AG04449 (cell line): ENCODE results near the gene IL12RB1.

Source experiments
- CTCF ChIA-PET: fragments of 350-600 bp; formaldehyde crosslinking; extraction: SDS; loops from one replicate; lab custom pipeline; 2021; ENCODE audit warnings: antibody characterized with exemption; lab: Yijun Ruan, JAX
- POLR2A ChIA-PET: fragments of 400-600, 350-600 bp; formaldehyde crosslinking; extraction: SDS; loops from one replicate; lab custom pipeline; 2020; ENCODE audit warnings: antibody characterized with exemption, inconsistent platforms; lab: Yijun Ruan, JAX
- DNase-seq: peaks from one replicate; pipeline ENCODE4 v3.0.0-alpha.2; 2010; ENCODE audit warnings: low read depth, low spot score
- H3K4me3 ChIP-seq: 2 replicates; pipeline ENCODE4 v1.5.1; 2011; ENCODE audit warnings: low read depth, mild to moderate bottlenecking, control low read depth, low read length
- TF ChIP-seq, protein P1 (sequence below): IDR thresholded peaks from one replicate; pipeline ENCODE4 v1.5.1; 2011; ENCODE audit warnings: mild to moderate bottlenecking, moderate library complexity, low read length, control low read depth, inconsistent platforms; ENCODE audit not compliant: insufficient read depth; ENCODE audit errors: missing control alignments

Gene IL12RB1

GRCh38 chr19:18128044-18128443, 41.3 kb upstream of the IL12RB1 start:
- no peak overlapping the region for H3K4me3 ChIP-seq
- DNase-seq = no peak
- TF ChIP-seq, protein P1, sequence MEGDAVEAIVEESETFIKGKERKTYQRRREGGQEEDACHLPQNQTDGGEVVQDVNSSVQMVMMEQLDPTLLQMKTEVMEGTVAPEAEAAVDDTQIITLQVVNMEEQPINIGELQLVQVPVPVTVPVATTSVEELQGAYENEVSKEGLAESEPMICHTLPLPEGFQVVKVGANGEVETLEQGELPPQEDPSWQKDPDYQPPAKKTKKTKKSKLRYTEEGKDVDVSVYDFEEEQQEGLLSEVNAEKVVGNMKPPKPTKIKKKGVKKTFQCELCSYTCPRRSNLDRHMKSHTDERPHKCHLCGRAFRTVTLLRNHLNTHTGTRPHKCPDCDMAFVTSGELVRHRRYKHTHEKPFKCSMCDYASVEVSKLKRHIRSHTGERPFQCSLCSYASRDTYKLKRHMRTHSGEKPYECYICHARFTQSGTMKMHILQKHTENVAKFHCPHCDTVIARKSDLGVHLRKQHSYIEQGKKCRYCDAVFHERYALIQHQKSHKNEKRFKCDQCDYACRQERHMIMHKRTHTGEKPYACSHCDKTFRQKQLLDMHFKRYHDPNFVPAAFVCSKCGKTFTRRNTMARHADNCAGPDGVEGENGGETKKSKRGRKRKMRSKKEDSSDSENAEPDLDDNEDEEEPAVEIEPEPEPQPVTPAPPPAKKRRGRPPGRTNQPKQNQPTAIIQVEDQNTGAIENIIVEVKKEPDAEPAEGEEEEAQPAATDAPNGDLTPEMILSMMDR = no peak
- POLR2A ChIA-PET = interaction anchor here (1.0 kb wide), 1 partner anchor 154 kb away, joined by 3 read pairs; no protein-coding TSS in a partner anchor
- CTCF ChIA-PET = interaction anchor here (0.8 to 2.0 kb wide), 7 partner anchors 15 to 260 kb away, joined by 3 to 8 read pairs (median 5); partner anchors contain the start of gene CCDC124

DNA sequence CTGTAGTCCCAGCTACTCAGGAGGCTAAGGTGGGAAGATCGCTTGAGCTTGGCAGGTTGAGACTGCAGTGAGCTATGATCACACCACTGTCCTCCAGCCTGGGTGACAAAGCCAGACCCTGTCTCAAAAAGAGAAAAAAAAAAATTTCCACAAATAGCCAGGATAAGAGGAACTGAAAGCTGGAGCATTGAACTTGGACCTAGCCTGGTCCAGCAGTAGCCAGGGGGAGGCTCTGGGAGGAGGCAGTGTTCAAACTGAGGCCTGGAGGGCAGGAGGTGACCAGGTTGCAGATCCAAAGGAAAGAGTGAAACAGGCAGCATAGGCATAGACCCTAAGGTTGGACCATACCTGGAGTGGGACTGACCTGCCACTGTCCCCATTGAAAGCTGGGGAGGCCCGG, 39.4 kb upstream of the IL12RB1 start:
- DNase-seq = no peak
- ChIA-PET POLR2A (interaction anchor here (0.5 kb wide), 1 partner anchor 835 kb away, joined by 3 read pairs; no protein-coding TSS in a partner anchor), CTCF (interaction anchor here (0.7 to 1.3 kb wide), 4 partner anchors 13 to 153 kb away, joined by 3 to 9 read pairs (median 4); no protein-coding TSS in a partner anchor)
- no peak overlapping the region for H3K4me3 ChIP-seq
- TF ChIP-seq, protein P1 = no peak

GRCh38 chr19:18123819-18124218, 37.1 kb upstream of the IL12RB1 start:
- CTCF ChIA-PET = interaction anchor here (1.2 kb wide), 1 partner anchor 11 kb away, joined by 6 read pairs; no protein-coding TSS in a partner anchor
- no peak for DNase-seq
- TF ChIP-seq, protein P1 = no peak
- H3K4me3 ChIP-seq = no peak overlapping the region
- POLR2A ChIA-PET = no interaction called here

DNA sequence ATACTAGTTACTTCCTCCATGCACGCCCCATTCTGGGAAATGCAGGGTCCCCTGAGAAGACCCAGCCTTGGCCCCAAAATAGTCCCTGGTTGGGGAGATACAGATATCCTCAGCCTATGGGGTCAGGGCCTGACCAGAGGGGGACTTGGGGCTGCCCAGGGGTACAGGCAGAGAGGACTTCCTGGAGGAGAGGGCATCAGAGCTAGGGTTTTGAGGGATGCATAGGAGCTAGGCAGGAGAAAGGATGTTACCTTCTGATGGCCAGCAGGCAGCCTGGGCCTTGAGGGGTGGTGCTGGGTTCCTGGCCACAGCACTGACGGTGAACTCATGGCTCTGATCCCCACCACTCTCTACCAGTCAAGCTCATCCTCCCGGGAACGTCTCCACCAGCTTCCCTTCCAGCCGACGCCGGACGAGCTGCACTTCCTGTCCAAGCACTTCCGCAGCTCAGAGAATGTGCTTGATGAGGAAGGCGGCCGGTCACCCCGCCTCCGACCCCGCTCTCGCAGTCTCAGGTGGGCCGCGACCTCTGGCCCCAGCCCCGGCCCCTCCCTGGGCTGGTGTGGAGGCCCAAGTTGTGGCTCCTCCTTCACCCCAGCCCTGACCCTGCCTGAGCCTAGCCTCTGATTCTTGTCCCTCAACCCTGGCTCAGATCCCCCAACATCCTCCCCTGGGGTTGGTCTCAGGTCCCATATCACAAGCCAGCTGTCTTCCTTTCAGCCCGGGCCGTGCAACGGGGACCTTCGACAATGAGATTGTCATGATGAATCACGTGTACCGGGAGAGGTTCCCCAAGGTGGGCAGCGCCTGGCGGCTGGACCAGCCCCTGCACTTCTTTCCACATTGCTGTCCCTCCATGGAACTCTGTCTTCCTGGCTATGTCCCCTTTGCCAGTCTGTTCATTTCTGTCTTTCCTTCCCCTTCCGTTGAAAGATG, 36.4 kb upstream of the IL12RB1 start:
- H3K4me3 ChIP-seq = no peak overlapping the region
- ChIA-PET CTCF (interaction anchor here (1.0 to 1.4 kb wide), 3 partner anchors 10 to 37 kb away, joined by 3 to 6 read pairs (median 6); no protein-coding TSS in a partner anchor), POLR2A (no interaction called here)
- TF ChIP-seq, protein P1 = no peak
- no peak for DNase-seq

DNA sequence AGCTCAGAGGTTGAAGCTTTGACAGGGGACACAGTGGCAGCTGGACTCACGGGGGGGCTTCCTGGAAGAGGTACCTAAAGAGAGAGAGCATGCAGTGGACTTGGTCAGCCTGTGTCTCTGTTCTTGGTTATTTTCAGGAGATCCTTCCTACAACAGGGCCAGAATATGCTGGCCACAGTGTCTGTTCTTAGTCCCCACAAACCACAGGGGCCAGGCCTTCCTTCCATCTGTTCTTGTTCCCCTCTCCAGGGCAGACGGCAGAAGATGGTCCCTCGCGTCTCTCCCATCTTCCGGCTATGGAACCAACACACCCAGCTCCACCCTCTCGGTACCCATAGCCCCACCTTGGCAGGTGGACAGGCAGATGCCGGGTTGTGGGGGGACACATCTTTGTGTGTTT, 35.7 kb upstream of the IL12RB1 start:
- no peak for DNase-seq
- ChIA-PET CTCF (interaction anchor here (1.0 to 1.7 kb wide), 5 partner anchors 9 to 228 kb away, joined by 3 to 6 read pairs (median 6); no protein-coding TSS in a partner anchor), POLR2A (no interaction called here)
- no peak overlapping the region for H3K4me3 ChIP-seq
- TF ChIP-seq, protein P1 = no peak

DNA sequence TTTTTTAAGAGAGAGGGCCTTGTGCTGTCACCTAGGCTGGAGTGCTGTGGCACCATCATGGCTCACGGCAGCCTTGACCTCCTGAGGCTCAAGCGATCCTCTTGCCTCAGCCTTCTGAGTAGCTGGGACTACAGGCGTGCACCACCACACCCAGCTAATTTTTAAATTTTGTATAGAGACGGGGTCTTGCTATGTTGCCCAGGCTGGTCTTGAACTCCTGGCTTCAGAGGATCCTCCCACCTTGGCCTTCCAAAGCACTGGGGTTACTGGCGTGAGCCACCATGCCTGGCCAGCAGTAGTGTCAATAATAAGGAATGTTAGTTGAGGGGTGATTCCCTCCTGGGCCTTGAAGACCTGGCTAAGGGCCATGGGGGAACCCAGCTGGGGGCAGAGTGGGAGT, 34.4 kb upstream of the IL12RB1 start:
- TF ChIP-seq, protein P1 = no peak
- ChIA-PET CTCF (interaction anchor here (1.7 kb wide), 1 partner anchor 40 kb away, joined by 6 read pairs; no protein-coding TSS in a partner anchor), POLR2A (no interaction called here)
- DNase-seq = no peak
- H3K4me3 ChIP-seq = no peak overlapping the region
